GM23338 (cell line): Measurements from ENCODE around the gene COL18A1. TPM values are rescaled to one million over a fixed set of nuclear protein-coding genes. Genes with fewer than 3 reads are reported as not detected.
A peak's percentile ranks its signal among the peaks of the same experiment; 100 is the strongest.
"Not testable (repeated sequence)": the region's sequence is repeated elsewhere in the genome, so short reads cannot be mapped to it uniquely, and the experiment has no call there.

Source experiments
- ATAC-seq: fragments of 200-7000 bp; cut with Tn5 transposase; 3 replicates; pipeline ENCODE4 v1.9.1; 2020
- DNase-seq: peaks from one replicate; pipeline ENCODE4 v3.0.0-alpha.2; 2015; ENCODE audit warnings: low spot score
- H2AFZ ChIP-seq: fragments of 200-600 bp; sonication (generic); 2 replicates; pipeline ENCODE4 v1.8.0; 2016; ENCODE audit warnings: antibody characterized with exemption, mild to moderate bottlenecking, moderate library complexity
- H3F3A ChIP-seq: fragments of 200-600 bp; sonication (generic); replicated peaks from 2 replicates; pipeline ENCODE4 v1.8.0; 2017; ENCODE audit warnings: antibody characterized with exemption, mixed run types, low read depth
- H3K27ac ChIP-seq: fragments of 200-600 bp; sonication (generic); 2 replicates; pipeline ENCODE4 v1.6.1; 2016; ENCODE audit warnings: low read depth
- H3K27me3 ChIP-seq: fragments of 200-600 bp; sonication (generic); 2 replicates; pipeline ENCODE4 v1.8.0; 2016; ENCODE audit warnings: mild to moderate bottlenecking, mixed run types, moderate library complexity; ENCODE audit not compliant: insufficient read depth
- H3K36me3 ChIP-seq: fragments of 200-600 bp; sonication (generic); 2 replicates; pipeline ENCODE4 v1.8.0; 2016; ENCODE audit warnings: mild to moderate bottlenecking; ENCODE audit not compliant: insufficient read depth
- H3K4me1 ChIP-seq: fragments of 200-600 bp; sonication (generic); 2 replicates; pipeline ENCODE4 v1.8.0; 2016; ENCODE audit warnings: mild to moderate bottlenecking, moderate library complexity; ENCODE audit not compliant: insufficient read depth
- H3K4me2 ChIP-seq: fragments of 200-600 bp; sonication (generic); 2 replicates; pipeline ENCODE4 v1.7.1; 2017; ENCODE audit warnings: mixed run types
- H3K4me3 ChIP-seq: fragments of 200-600 bp; sonication (generic); 2 replicates; pipeline ENCODE4 v1.6.1; 2016; ENCODE audit warnings: mixed run types
- H3K79me2 ChIP-seq: fragments of 200-600 bp; sonication (generic); replicated peaks from 2 replicates; pipeline ENCODE4 v1.8.0; 2017; ENCODE audit warnings: mild to moderate bottlenecking; ENCODE audit not compliant: insufficient read depth
- H3K9me2 ChIP-seq: fragments of 200-600 bp; sonication (generic); 2 replicates; pipeline ENCODE4 v1.8.0; 2017; ENCODE audit not compliant: insufficient read depth
- H4K20me1 ChIP-seq: fragments of 200-600 bp; sonication (generic); replicated peaks from 2 replicates; pipeline ENCODE4 v1.8.0; 2017; ENCODE audit warnings: mild to moderate bottlenecking; ENCODE audit not compliant: insufficient read depth
- H3K27ac Mint-ChIP-seq: 2 replicates; pipeline ENCODE4 v1.8.0; 2020; ENCODE audit warnings: inconsistent platforms, mild to moderate bottlenecking, moderate library complexity, mixed read lengths
- H3K27me3 Mint-ChIP-seq: 3 replicates; pipeline ENCODE4 v1.8.0; 2022; ENCODE audit warnings: low read depth, mild to moderate bottlenecking, moderate library complexity, mixed read lengths, inconsistent platforms; ENCODE audit not compliant: insufficient read depth, poor library complexity
- H3K36me3 Mint-ChIP-seq: 3 replicates; pipeline ENCODE4 v1.8.0; 2021; ENCODE audit warnings: low read depth, mild to moderate bottlenecking, inconsistent platforms, moderate library complexity, mixed read lengths
- H3K4me1 Mint-ChIP-seq: 3 replicates; pipeline ENCODE4 v1.8.0; 2020; ENCODE audit warnings: mild to moderate bottlenecking, inconsistent platforms, mixed read lengths
- H3K4me3 Mint-ChIP-seq: 3 replicates; pipeline ENCODE4 v1.8.0; 2021; ENCODE audit warnings: moderate library complexity, mild to moderate bottlenecking, inconsistent platforms, mixed read lengths
- H3K9me3 Mint-ChIP-seq: 3 replicates; pipeline ENCODE4 v1.8.0; 2020; ENCODE audit warnings: moderate library complexity, mild to moderate bottlenecking, inconsistent platforms, mixed read lengths
- NANOG ChIP-seq: IDR thresholded peaks from 2 replicates; pipeline ENCODE4 v1.6.1; 2016; ENCODE audit warnings: antibody characterized with exemption, borderline replicate concordance
- POLR2AphosphoS5 ChIP-seq: IDR thresholded peaks from 2 replicates; pipeline ENCODE4 v1.6.1; 2016; ENCODE audit warnings: antibody characterized with exemption, low read depth
- REST ChIP-seq: IDR thresholded peaks from one replicate; pipeline ENCODE4 v1.6.1; 2018; ENCODE audit warnings: antibody characterized with exemption; ENCODE audit not compliant: unreplicated experiment
- polyA plus RNA-seq: library from polyadenylated mRNA; unstranded; fragments of >200 nt; fragmentation: Nextera tagmentation; extraction: Ambion mirVana; gene quantifications from 2 replicates; pipeline ENCODE4 v1.2.1, GENCODE V29; 2016
- total RNA-seq: library from RNA; depleted of rRNA; stranded (reverse); fragments of >200 nt; shearing (Covaris generic); gene quantifications from 2 replicates; pipeline ENCODE4 v1.2.3, GENCODE V29; 2014
- TF ChIP-seq, protein P1 (sequence below), 2 experiments: fragments of 200-600 bp in 1 of 2; sonication (generic) in 1 of 2; conservative IDR thresholded peaks; 2 replicates each; pipeline versions ENCODE4 v1.5.1 to v1.6.1; 2016 to 2017; ENCODE audit warnings: antibody characterized with exemption in 2 of 2, low read depth in 2 of 2, mild to moderate bottlenecking in 2 of 2, moderate library complexity in 1 of 2

Gene COL18A1
- total and polyA plus RNA-seq, 2 experiments from 2014 or later, result 38.4 to 430 TPM

DNA sequence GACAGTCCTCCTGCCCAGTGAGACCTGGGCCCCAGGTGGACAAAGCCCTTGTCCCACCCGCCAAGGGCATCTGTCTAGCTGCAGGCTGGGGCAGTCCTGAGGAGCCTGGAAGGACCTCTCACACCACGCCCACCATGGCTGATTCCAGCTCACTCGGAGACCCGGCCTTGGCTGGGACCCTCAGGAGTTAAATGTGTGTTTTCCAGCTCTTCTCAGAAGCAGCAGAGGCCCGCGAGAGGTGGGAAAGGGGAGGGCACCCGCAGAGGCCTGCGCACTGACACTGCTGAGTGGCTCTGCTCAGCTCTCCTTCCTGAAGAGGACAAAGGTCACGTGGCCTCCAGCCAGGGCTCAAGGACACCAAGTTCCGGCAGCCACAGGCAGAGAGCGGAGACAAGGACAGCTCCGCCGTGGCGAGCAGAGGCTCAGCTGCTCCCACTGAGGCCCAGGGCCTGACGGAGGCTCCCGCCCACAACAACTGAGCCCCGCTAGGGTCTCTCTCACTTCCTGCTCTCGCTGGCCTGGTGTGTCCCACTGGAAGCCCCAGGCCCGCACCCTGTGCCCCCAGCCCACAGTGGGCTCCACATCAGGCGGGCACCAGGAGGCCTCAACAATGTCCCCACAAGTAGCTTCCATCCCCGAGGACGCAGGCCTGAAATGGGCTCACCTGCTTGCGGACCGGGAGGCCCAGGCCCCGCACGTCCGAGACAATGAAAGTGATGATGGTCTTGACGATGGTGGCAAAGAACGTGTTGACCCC is 120.4 kb downstream of the COL18A1 start (continued):
- TF ChIP-seq REST, result no peak

- Histone ChIP-seq H3F3A (0 out of 2 replicates have a peak, but pooled peaks cover 2% of the 10 kb centered on the region), H3K9me2 (no peaks in the 10 kb centered on the region), H3K4me3 (no peak overlapping the region), H4K20me1 (0 out of 2 replicates have a peak, but pooled peaks cover 5% of the 10 kb centered on the region), H3K4me1 (no peaks in the 10 kb centered on the region), H3K4me2 (no peak overlapping the region), H3K36me3 (peaks cover 10% of the 10 kb centered on the region; the same call in 1 of the 2 replicates), H2AFZ (no peak overlapping the region), H3K79me2 (no peaks in the 10 kb centered on the region; the same call in 1 of the 2 replicates), H3K27me3 (no peaks in the 10 kb centered on the region), H3K27ac (no peak overlapping the region)
- H3K4me1 Mint-ChIP-seq, result 0 out of 3 replicates have a peak, but pooled peaks cover 2% of the 10 kb centered on the region
- peaks cover 7% of the 10 kb centered on the region for H3K9me3 Mint-ChIP-seq
- H3K27me3 Mint-ChIP-seq, result peaks cover 11% of the 10 kb centered on the region
- ATAC-seq, result no peak
- no peak for DNase-seq
- no peak overlapping the region for H3K4me3 Mint-ChIP-seq
- no peak overlapping the region for H3K27ac Mint-ChIP-seq
- H3K36me3 Mint-ChIP-seq, result peaks cover 49% of the 10 kb centered on the region
- no peak for TF ChIP-seq NANOG
- TF ChIP-seq, protein P1, sequence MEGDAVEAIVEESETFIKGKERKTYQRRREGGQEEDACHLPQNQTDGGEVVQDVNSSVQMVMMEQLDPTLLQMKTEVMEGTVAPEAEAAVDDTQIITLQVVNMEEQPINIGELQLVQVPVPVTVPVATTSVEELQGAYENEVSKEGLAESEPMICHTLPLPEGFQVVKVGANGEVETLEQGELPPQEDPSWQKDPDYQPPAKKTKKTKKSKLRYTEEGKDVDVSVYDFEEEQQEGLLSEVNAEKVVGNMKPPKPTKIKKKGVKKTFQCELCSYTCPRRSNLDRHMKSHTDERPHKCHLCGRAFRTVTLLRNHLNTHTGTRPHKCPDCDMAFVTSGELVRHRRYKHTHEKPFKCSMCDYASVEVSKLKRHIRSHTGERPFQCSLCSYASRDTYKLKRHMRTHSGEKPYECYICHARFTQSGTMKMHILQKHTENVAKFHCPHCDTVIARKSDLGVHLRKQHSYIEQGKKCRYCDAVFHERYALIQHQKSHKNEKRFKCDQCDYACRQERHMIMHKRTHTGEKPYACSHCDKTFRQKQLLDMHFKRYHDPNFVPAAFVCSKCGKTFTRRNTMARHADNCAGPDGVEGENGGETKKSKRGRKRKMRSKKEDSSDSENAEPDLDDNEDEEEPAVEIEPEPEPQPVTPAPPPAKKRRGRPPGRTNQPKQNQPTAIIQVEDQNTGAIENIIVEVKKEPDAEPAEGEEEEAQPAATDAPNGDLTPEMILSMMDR (conservative IDR thresholded peaks at IDR 0.05; ENCODE audit: low read depth in 2 of 2), result no peak
These were observed 120.9 kb downstream of the COL18A1 start for GRCh38 chr21:45525910-45526306.

DNA sequence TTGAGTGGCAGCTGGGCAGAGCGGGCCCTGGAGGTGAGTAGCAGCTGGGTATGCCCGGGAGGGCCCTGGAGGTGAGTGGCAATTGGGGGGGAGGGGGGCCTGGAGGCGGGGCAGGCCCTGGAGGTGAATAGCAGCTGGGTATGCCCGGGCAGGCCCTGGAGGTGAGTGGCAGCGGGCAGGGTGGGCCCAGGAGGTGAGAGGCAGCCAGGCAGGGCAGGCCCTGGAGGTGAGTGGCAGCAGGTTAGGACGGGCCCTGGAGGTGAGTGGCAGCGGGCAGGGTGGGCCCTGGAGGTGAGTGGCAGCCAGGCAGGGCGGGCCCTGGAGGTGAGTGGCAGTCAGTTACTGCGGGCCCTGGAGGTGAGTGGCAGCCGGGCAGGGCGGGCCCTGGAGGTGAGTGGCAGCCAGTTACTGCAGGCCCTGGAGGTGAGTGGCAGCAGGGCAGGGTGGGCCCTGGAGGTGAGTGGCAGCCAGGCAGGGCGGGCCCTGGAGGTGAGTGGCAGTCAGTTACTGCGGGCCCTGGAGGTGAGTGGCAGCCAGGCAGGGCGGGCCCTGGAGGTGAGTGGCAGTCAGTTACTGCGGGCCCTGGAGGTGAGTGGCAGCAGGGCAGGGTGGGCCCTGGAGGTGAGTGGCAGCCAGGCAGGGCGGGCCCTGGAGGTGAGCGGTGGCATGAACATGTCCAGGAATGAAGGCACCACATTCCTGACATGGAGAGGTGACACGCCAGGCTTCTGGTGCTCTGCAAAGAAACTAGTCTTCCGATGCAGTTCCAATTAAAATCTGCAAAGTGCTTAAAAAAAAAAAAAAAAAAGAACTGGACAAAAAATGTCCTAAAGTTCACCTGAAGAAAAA is 122.4 kb downstream of the COL18A1 start:
- not testable (repeated sequence) for H3K4me1 ChIP-seq, H3K27ac ChIP-seq, H4K20me1 ChIP-seq, H2AFZ ChIP-seq, H3K27me3 ChIP-seq, H3F3A ChIP-seq, H3K4me1 Mint-ChIP-seq, H3K4me2 ChIP-seq, H3K9me3 Mint-ChIP-seq, H3K9me2 ChIP-seq, H3K36me3 ChIP-seq, H3K79me2 ChIP-seq, H3K4me3 ChIP-seq, H3K4me3 Mint-ChIP-seq
- Mint-ChIP-seq H3K27me3 (peaks cover 12% of the 10 kb centered on the region), H3K27ac (peak overlapping the region; percentile 72; the same call in 1 of the 2 replicates), H3K36me3 (peaks cover 38% of the 10 kb centered on the region)
- peak; percentile 35; the same call in 1 of the 2 replicates for TF ChIP-seq POLR2AphosphoS5
- ATAC-seq, result peak; percentile 82
- DNase-seq, result peak; percentile 85
